ENCODE measurements around the gene DPYSL5. TPM values are rescaled to one million over a fixed set of nuclear protein-coding genes. Genes with fewer than 3 reads are reported as not detected.

Gene DPYSL5
- total RNA-seq, 2 donors from 2014 or later, result not detected

- no peaks in the 10 kb centered on the region for H3K27me3 ChIP-seq
- H3K9me3 ChIP-seq, result no peaks in the 10 kb centered on the region
- intact Hi-C loops (cut with DNase I), result no loop called here
- TF ChIP-seq CTCF (IDR thresholded peaks at IDR 0.05) (no peak), POLR2A (IDR thresholded peaks at IDR 0.05) (no peak)
- no peak overlapping the region for H3K27ac ChIP-seq
- WGBS, 2 donors, result 88 to 91% methylated on average over 11 to 14 of the region's 14 CpGs
- DNase-seq, result no peak
- no peak for ATAC-seq
- H3K4me3 ChIP-seq, result no peak overlapping the region
- no peaks in the 10 kb centered on the region for H3K4me1 ChIP-seq
- no peaks in the 10 kb centered on the region for H3K36me3 ChIP-seq (replicated peaks in 1 of 2; ENCODE audit: insufficient read depth in 1 of 2, low read depth in 2 of 2)
Measured at GRCh38 chr2:26924731-26925099, 76.8 kb downstream of the DPYSL5 start.

DNA sequence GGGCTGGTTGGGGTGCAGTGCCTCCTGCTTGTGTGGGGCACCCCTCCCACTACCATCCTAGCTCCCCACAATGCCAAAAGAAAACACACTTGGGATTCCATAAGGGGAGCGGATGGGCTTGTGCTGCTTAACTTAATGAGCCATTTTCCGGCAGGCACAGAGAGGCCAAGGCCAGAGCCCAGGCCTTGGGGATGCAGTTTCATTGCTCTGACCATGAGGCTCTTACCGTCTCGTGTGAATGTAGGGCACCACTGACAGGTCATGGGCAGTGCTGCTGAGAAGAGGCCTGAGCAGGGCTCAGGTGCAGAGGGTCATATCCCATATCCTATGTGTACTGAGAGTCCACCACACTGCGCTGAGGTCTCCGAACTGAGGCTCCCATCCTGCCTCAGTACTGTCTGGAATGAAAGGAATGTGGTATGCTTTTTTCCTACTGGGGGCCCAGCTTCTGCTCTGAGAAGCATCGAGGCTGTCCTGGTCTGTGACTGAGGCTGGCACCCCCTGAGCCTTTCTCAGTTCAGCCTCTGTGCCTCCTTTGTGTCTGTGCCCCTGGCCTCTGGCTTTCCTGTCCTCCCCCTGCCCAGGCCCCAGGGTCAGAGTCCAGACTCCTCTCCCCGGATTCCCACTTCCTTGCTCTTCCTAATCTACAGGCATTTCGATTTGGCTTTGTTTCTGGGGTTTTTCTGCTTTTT, 77.3 kb downstream of the DPYSL5 start:
- ATAC-seq, result no peak
- Histone ChIP-seq H3K4me3 (no peak overlapping the region), H3K4me1 (no peaks in the 10 kb centered on the region), H3K27me3 (no peaks in the 10 kb centered on the region), H3K36me3 (replicated peaks in 1 of 2; ENCODE audit: insufficient read depth in 1 of 2, low read depth in 2 of 2) (no peaks in the 10 kb centered on the region), H3K27ac (no peak overlapping the region), H3K9me3 (no peaks in the 10 kb centered on the region)
- DNase-seq, result no peak
- intact Hi-C loops (cut with DNase I), result no loop called here
- 64 to 68% methylated on average over 9 of the region's 9 CpGs for WGBS, 2 donors
- TF ChIP-seq POLR2A (IDR thresholded peaks at IDR 0.05) (no peak), CTCF (IDR thresholded peaks at IDR 0.05) (no peak)

GRCh38 chr2:26927221-26927620, 79.3 kb downstream of the DPYSL5 start:
- Histone ChIP-seq H3K4me3 (no peak overlapping the region), H3K27ac (no peak overlapping the region), H3K4me1 (no peaks in the 10 kb centered on the region), H3K27me3 (no peaks in the 10 kb centered on the region), H3K36me3 (replicated peaks in 1 of 2; ENCODE audit: insufficient read depth in 1 of 2, low read depth in 2 of 2) (no peaks in the 10 kb centered on the region), H3K9me3 (no peaks in the 10 kb centered on the region)
- no peak for DNase-seq
- TF ChIP-seq CTCF (IDR thresholded peaks at IDR 0.05), result no peak
- TF ChIP-seq POLR2A (IDR thresholded peaks at IDR 0.05), result no peak
- WGBS, 2 donors, result 84 to 92% methylated on average over 9 of the region's 9 CpGs
- intact Hi-C loops (cut with DNase I), result no loop called here
- no peak for ATAC-seq

DNA sequence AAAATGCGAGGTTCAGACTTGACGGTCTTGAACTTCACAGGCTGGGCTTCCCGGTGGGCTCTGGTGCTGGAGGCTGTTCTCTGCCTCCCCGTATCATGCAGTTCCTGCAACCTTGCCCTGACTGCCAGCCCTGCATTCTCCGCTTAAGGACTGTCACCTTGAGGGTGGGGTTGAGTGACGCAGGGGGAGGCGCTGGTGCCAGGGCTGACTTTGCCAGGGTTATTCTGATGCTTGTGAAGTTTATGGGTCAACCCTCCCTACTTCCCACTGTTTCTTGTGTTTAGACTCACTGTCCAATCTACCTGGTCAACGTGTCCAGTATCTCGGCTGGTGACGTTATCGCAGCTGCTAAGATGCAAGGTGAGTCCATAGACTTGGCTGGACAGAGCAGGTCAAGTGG, 85.0 kb downstream of the DPYSL5 start:
- TF ChIP-seq CTCF (IDR thresholded peaks at IDR 0.05) (no peak), POLR2A (IDR thresholded peaks at IDR 0.05) (no peak)
- no peaks in the 10 kb centered on the region for H3K27me3 ChIP-seq
- DNase-seq (no peak), ATAC-seq (no peak)
- no peaks in the 10 kb centered on the region for H3K9me3 ChIP-seq
- intact Hi-C loops (cut with DNase I), result no loop called here
- 54 to 62% methylated on average over 11 of the region's 11 CpGs for WGBS, 2 donors
- no peak overlapping the region for H3K4me3 ChIP-seq
- H3K27ac ChIP-seq, result no peak overlapping the region
- H3K36me3 ChIP-seq (replicated peaks in 1 of 2; ENCODE audit: insufficient read depth in 1 of 2, low read depth in 2 of 2), result no peaks in the 10 kb centered on the region
- no peaks in the 10 kb centered on the region for H3K4me1 ChIP-seq

Measured in body of pancreas (tissue), 4 donors.